Body of pancreas (tissue), 4 donors: ENCODE results near the gene SLA2. TPM values are rescaled to one million over a fixed set of nuclear protein-coding genes. Genes with fewer than 3 reads are reported as not detected.

ENCODE experiments used
- ATAC-seq: fragments of 150-250 bp; one replicate; pipeline ENCODE4 v1.9.1; 2016
- DNase-seq, 4 donors: peaks; one replicate each; pipeline ENCODE4 v3.0.0-alpha.2; 2019
- H3K27ac ChIP-seq, 4 donors: fragments of 200-600 bp; sonication (generic); 1 replicate in 3 of 4; 2 replicates in 1 of 4; pipeline versions ENCODE4 v1.5.1 to v1.6.1; 2016 to 2019; ENCODE audit warnings: mild to moderate bottlenecking in 1 of 4, mixed read lengths in 1 of 4, moderate library complexity in 1 of 4
- H3K27me3 ChIP-seq, 2 donors: fragments of 200-600 bp; sonication (generic); one replicate each; pipeline ENCODE4 v1.6.0; 2016; ENCODE audit warnings: mild to moderate bottlenecking in 1 of 2
- H3K36me3 ChIP-seq, 2 donors: fragments of 200-600 bp; sonication (generic); replicated peaks in 1 of 2; 2 replicates each; pipeline ENCODE4 v1.5.1; 2016; ENCODE audit warnings: low read depth in 2 of 2; ENCODE audit not compliant: insufficient read depth in 1 of 2
- H3K4me1 ChIP-seq: fragments of 200-600 bp; sonication (generic); one replicate; pipeline ENCODE4 v1.6.0; 2016
- H3K4me3 ChIP-seq, 2 donors: fragments of 200-600 bp; sonication (generic); 1 replicate in 1 of 2; 2 replicates in 1 of 2; pipeline ENCODE4 v1.5.1; 2016 to 2019
- H3K9me3 ChIP-seq, 3 donors: fragments of 200-600 bp; sonication (generic); 1 replicate in 2 of 3; 2 replicates in 1 of 3; pipeline ENCODE4 v1.5.1; 2016
- POLR2A ChIP-seq, 3 donors: fragments of 450-650 bp; IDR thresholded peaks; one replicate each; pipeline ENCODE4 v1.6.1; 2016; ENCODE audit warnings: antibody characterized with exemption in 3 of 3, mild to moderate bottlenecking in 2 of 3
- WGBS, 2 donors: methylation state at CpG; one replicate each; pipeline ENCODE4 v1.1.5; 2017; 5-methylcytosine and 5-hydroxymethylcytosine counted together
- intact Hi-C: fragments of 100-400 bp; cut with DNase I; formaldehyde crosslinking; loops from one replicate; pipeline ENCODE4 v1.15.1; 2023
- total RNA-seq, 2 donors: library from RNA; depleted of rRNA; stranded (reverse); fragments of >200 nt; gene quantifications; one replicate each; pipeline ENCODE4 v1.1.0, GENCODE V29; 2016
- TF ChIP-seq, protein P1 (sequence below), 7 experiments: fragments of 450-650 bp in 4 of 7; fragments of 200-600 bp in 3 of 7; sonication (generic) in 3 of 7; IDR thresholded peaks; one replicate each; pipeline ENCODE4 v1.5.1; 2016 to 2019; ENCODE audit warnings: antibody characterized with exemption in 7 of 7

Gene SLA2
- total RNA-seq, 2 donors from 2014 or later: 1.0 TPM; not detected in 1

DNA sequence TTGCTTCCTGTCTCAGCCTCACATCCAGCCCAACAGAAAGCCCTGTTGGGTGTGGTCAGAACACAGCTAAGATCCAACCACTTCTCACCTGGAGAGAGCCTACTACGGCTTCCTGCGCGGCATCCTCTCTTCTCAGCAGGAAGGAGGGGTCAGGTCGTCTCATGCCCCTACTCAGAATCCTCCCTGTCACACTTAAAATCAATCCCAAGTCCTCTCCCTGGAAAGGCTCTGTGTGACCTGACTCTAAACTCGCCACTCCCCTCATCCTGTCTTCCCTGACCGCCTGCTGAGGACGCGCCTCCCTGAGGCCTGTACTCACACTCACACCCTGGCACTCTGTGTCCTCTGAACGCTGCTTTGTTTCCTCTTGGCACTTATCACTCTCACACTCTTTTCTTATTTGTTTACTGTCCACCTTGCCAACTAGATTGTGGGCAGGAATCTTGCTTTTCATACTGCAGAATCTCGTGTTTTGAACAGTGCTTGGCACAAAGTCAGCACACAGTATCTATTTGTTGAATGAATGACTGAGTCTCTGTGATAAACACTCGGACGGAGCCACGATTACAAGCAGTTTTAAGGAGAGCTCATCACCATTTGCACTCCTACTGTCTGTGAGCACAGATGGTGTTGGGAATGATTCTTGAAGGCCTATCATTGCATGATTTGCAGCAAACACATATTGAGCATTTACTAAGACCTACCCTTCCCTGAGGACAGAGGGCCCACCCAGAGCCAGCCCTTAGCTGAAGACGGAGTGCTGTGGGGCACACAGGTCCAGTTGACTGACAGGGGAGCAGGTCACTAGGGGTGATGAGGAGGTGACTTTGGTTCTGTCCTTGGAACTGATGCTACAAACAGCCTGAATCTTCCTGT, 21.7 kb downstream of the SLA2 start:
- TF ChIP-seq POLR2A (IDR thresholded peaks at IDR 0.05): no peak
- TF ChIP-seq, protein P1, sequence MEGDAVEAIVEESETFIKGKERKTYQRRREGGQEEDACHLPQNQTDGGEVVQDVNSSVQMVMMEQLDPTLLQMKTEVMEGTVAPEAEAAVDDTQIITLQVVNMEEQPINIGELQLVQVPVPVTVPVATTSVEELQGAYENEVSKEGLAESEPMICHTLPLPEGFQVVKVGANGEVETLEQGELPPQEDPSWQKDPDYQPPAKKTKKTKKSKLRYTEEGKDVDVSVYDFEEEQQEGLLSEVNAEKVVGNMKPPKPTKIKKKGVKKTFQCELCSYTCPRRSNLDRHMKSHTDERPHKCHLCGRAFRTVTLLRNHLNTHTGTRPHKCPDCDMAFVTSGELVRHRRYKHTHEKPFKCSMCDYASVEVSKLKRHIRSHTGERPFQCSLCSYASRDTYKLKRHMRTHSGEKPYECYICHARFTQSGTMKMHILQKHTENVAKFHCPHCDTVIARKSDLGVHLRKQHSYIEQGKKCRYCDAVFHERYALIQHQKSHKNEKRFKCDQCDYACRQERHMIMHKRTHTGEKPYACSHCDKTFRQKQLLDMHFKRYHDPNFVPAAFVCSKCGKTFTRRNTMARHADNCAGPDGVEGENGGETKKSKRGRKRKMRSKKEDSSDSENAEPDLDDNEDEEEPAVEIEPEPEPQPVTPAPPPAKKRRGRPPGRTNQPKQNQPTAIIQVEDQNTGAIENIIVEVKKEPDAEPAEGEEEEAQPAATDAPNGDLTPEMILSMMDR (IDR thresholded peaks at IDR 0.05): peak in 1 of 7 experiments; percentile 17
- DNase-seq (peak; percentile 22 to 48 (median 34)), ATAC-seq (peak; percentile 80)
- Histone ChIP-seq H3K36me3 (no peaks in the 10 kb centered on the region), H3K27me3 (no peaks in the 10 kb centered on the region), H3K4me3 (no peak overlapping the region), H3K4me1 (peaks cover 16% of the 10 kb centered on the region), H3K27ac (peak overlapping the region in 2 of 4 donors; percentile 10 to 52), H3K9me3 (no peaks in the 10 kb centered on the region)
- intact Hi-C loops: no loop called here
- WGBS, 2 donors: 33 to 36% methylated on average over 14 of the region's 14 CpGs

DNA sequence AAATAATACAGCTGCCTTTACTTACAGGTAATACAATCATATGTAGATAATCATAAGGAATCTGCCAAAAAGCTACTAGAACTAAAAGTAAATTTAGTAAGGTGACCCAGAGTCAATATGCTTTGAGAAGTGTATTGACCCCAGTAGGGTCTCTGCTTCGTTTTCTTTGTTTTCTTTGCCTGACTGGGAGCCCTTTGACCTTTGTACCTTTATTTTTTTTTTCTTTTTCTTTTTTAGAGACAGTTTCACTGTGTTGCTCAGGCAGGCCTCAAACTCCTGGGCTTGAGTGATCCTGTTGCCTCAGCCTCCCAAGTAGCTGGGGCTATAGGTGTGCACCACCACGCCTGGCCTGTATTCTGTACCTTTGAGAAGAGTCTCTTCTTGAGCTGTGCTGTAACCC, 22.6 kb downstream of the SLA2 start:
- no peak for ATAC-seq
- peak overlapping the region in 1 of 4 donors; percentile 10 for H3K27ac ChIP-seq
- no peak for TF ChIP-seq POLR2A (IDR thresholded peaks at IDR 0.05)
- TF ChIP-seq, protein P1 (IDR thresholded peaks at IDR 0.05): no peak

DNA sequence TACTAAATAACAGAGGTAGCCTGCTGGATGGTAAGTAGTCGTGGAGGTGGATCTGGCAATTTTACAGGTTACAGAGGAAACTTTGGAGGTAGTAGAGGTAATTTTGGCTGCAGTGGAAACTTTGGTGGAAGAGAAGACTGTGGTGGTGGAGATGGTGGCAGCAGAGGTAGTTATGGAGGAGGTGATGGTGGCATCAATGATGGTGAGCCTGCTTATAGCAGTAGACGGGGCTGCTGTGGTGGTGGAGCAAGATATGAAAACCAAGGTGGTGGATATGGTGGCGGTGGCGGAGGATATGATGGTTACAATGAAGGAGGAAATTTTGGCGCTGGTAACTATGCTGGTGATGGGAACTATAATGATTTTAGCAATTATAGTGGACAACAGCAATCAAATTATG, 25.1 kb downstream of the SLA2 start:
- no peak for DNase-seq
- 90 to 92% methylated on average over 5 of the region's 5 CpGs for WGBS, 2 donors
- intact Hi-C loops: no loop called here
- no peak overlapping the region for H3K27ac ChIP-seq
- no peaks in the 10 kb centered on the region for H3K9me3 ChIP-seq
- TF ChIP-seq, protein P1 (IDR thresholded peaks at IDR 0.05): no peak
- no peak for TF ChIP-seq POLR2A (IDR thresholded peaks at IDR 0.05)
- no peaks in the 10 kb centered on the region for H3K36me3 ChIP-seq
- H3K4me3 ChIP-seq: no peak overlapping the region
- H3K4me1 ChIP-seq: peaks cover 16% of the 10 kb centered on the region
- H3K27me3 ChIP-seq: no peaks in the 10 kb centered on the region
- no peak for ATAC-seq

More for the DNA sequence above, 22.6 kb downstream of the SLA2 start:
- DNase-seq: no peak
- Histone ChIP-seq H3K4me3 (no peak overlapping the region), H3K9me3 (no peaks in the 10 kb centered on the region), H3K4me1 (peaks cover 16% of the 10 kb centered on the region), H3K36me3 (no peaks in the 10 kb centered on the region), H3K27me3 (no peaks in the 10 kb centered on the region)
- 64 to 66% methylated on average over 2 of the region's 2 CpGs for WGBS, 2 donors
- intact Hi-C loops: no loop called here

DNA sequence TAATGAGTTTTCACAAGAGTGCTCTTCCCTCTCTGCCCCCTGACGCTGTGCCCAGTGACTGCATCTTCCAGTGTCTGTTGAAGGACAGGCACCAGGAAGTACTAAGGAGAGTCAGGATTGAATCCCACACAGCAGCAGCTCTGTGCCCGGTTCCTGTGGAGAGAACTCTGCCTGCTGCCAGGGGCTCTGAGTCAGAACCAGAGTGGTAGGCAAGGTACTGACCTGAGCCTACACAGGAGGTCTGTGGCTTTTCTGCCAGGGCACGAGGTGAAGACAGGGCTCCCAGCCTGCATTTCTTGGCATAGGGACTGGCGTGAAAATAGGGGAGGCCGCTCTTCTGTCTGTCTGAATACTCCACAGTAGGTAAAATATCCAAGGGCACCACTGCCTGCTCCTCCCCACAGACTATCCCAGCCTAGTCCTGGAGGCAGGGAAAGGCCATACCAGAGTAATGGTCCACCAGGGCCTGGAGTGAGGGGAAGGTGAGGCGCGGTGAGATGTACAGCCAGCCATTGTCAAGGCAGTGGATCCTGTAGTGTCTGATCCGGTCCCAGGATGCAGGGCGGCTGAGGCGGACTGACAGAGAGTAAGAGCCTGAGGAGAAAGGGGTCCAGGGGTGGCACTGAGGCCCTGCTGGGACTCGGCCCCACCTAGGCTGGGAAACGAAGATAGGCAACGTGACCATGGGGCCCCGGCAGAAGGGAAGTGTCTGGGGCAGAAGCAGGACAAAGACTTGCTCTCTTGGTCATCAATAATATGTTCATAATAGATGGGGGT, 31.0 kb downstream of the SLA2 start:
- peaks cover 0 to 14% of the 10 kb centered on the region in 2 donors for H3K36me3 ChIP-seq
- no peaks in the 10 kb centered on the region for H3K9me3 ChIP-seq
- peaks cover 11% of the 10 kb centered on the region for H3K4me1 ChIP-seq
- intact Hi-C loops: no loop called here
- ATAC-seq (no peak), DNase-seq (no peak)
- no peak overlapping the region for H3K4me3 ChIP-seq
- TF ChIP-seq, protein P1 (IDR thresholded peaks at IDR 0.05): no peak
- TF ChIP-seq POLR2A (IDR thresholded peaks at IDR 0.05): no peak
- H3K27me3 ChIP-seq: no peaks in the 10 kb centered on the region
- peak overlapping the region in 2 of 4 donors; percentile 42 to 61 for H3K27ac ChIP-seq
- WGBS, 2 donors: 80 to 82% methylated on average over 11 to 14 of the region's 14 CpGs
